ENCODE data around the gene ENG. TPM values are rescaled to one million over a fixed set of nuclear protein-coding genes. Genes with fewer than 3 reads are reported as not detected.
"Not testable (repeated sequence)": the region's sequence is repeated elsewhere in the genome, so short reads cannot be mapped to it uniquely, and the experiment has no call there.

The ENG gene
- polyA plus RNA-seq (ENCODE audit: insufficient read length in 3 of 3), result 10 to 100 TPM; 72.5 to 78.1 (median 74.0) TPM

- DNase-seq (ENCODE audit: low read depth in 3 of 3, low spot score in 2 of 3), result no peak
Observed at GRCh38 chr9:127854184-127854806, at the start of gene ENG. ENG (minus strand) TSS chr9:127854658; CDS start chr9:127854355, 303 bp downstream.

GRCh38 chr9:127903557-127904475 lies 49.4 kb upstream of the ENG start:
- DNase-seq (ENCODE audit: low read depth in 3 of 3, low spot score in 2 of 3), result no peak

GRCh38 chr9:127899128-127899943 lies 44.9 kb upstream of the ENG start, which contains the start of gene ST6GALNAC6:
ST6GALNAC6 (minus strand) TSS chr9:127899603; CDS start chr9:127897981, 1,622 bp downstream.
- DNase-seq (ENCODE audit: low read depth in 3 of 3, low spot score in 2 of 3), result no peak

- no peak for DNase-seq (ENCODE audit: low read depth in 3 of 3, low spot score in 2 of 3)
Observed at GRCh38 chr9:127898433-127899127, 44.1 kb upstream of the ENG start.

GRCh38 chr9:127897193-127897692 lies 42.8 kb upstream of the ENG start:
- no peak for DNase-seq (ENCODE audit: low read depth in 3 of 3, low spot score in 2 of 3)

- no peak for DNase-seq (ENCODE audit: low read depth in 3 of 3, low spot score in 2 of 3)
Observed at GRCh38 chr9:127896395-127897192, 42.1 kb upstream of the ENG start.

- DNase-seq (ENCODE audit: low read depth in 3 of 3, low spot score in 2 of 3), result no peak
Observed at GRCh38 chr9:127895811-127896210, 41.4 kb upstream of the ENG start.

- DNase-seq (ENCODE audit: low read depth in 3 of 3, low spot score in 2 of 3), result no peak
Observed at GRCh38 chr9:127893392-127893791, 38.9 kb upstream of the ENG start.

GRCh38 chr9:127892831-127893230 lies 38.4 kb upstream of the ENG start:
- no peak for DNase-seq (ENCODE audit: low read depth in 3 of 3, low spot score in 2 of 3)

GRCh38 chr9:127890053-127890452 lies 35.6 kb upstream of the ENG start:
- no peak for DNase-seq (ENCODE audit: low read depth in 3 of 3, low spot score in 2 of 3)

GRCh38 chr9:127887792-127888191 lies 33.3 kb upstream of the ENG start:
- DNase-seq (ENCODE audit: low read depth in 3 of 3, low spot score in 2 of 3), result no peak

- DNase-seq (ENCODE audit: low read depth in 3 of 3, low spot score in 2 of 3), result no peak
Observed at GRCh38 chr9:127886401-127886972, 32.0 kb upstream of the ENG start.

GRCh38 chr9:127885508-127886281 lies 31.2 kb upstream of the ENG start:
- no peak for DNase-seq (ENCODE audit: low read depth in 3 of 3, low spot score in 2 of 3)

GRCh38 chr9:127884976-127885490 lies 30.6 kb upstream of the ENG start:
- no peak for DNase-seq (ENCODE audit: low read depth in 3 of 3, low spot score in 2 of 3)

GRCh38 chr9:127884427-127884911 lies 30.0 kb upstream of the ENG start:
- DNase-seq (ENCODE audit: low read depth in 3 of 3, low spot score in 2 of 3), result no peak

GRCh38 chr9:127883959-127884358 lies 29.5 kb upstream of the ENG start:
- no peak for DNase-seq (ENCODE audit: low read depth in 3 of 3, low spot score in 2 of 3)

- not testable (repeated sequence) for DNase-seq (ENCODE audit: low read depth in 3 of 3, low spot score in 2 of 3)
Observed at GRCh38 chr9:127881715-127882114, 27.3 kb upstream of the ENG start.

- DNase-seq (ENCODE audit: low read depth in 3 of 3, low spot score in 2 of 3), result no peak
Observed at GRCh38 chr9:127880143-127880542, 25.7 kb upstream of the ENG start.
